MCF 10A (cell line): Measurements from ENCODE around the gene AKAP3. TPM values are rescaled to one million over a fixed set of nuclear protein-coding genes. Genes with fewer than 3 reads are reported as not detected.

Experiments
- BruUV-seq: library from RNA; stranded (reverse); fragments of 400-500 nt; replicated peaks from 2 replicates; lab custom pipeline; 2021; lab: Mats Ljungman, UMichigan
- CTCF ChIA-PET: fragments of 300-600 bp; sonication (Branson Sonifier 250); formaldehyde crosslinking; extraction: SDS; loops from one replicate; lab custom pipeline; 2021; ENCODE audit warnings: antibody characterized with exemption, inconsistent platforms; lab: Yijun Ruan, JAX
- POLR2A ChIA-PET: fragments of 300-600, 350-650 bp; sonication (Branson Sonifier 250); formaldehyde crosslinking; extraction: SDS; loops from one replicate; lab custom pipeline; 2020; ENCODE audit warnings: antibody characterized with exemption, inconsistent platforms; lab: Yijun Ruan, JAX
- DNase-seq: peaks from one replicate; pipeline ENCODE4 v3.0.0-alpha.2; 2018; ENCODE audit not compliant: unreplicated experiment
- H3K27ac Mint-ChIP-seq: one replicate; pipeline ENCODE4 v1.8.0; 2022; ENCODE audit warnings: mild to moderate bottlenecking, low read depth, mixed read lengths; ENCODE audit not compliant: unreplicated experiment
- H3K27me3 Mint-ChIP-seq: one replicate; pipeline ENCODE4 v1.8.0; 2022; ENCODE audit warnings: mixed read lengths; ENCODE audit not compliant: insufficient read depth, unreplicated experiment
- H3K36me3 Mint-ChIP-seq: one replicate; pipeline ENCODE4 v1.8.0; 2022; ENCODE audit warnings: mild to moderate bottlenecking, moderate library complexity, mixed read lengths; ENCODE audit not compliant: insufficient read depth, unreplicated experiment
- H3K4me1 Mint-ChIP-seq: one replicate; pipeline ENCODE4 v1.8.0; 2022; ENCODE audit warnings: mixed read lengths; ENCODE audit not compliant: insufficient read depth, unreplicated experiment
- H3K4me3 Mint-ChIP-seq: one replicate; pipeline ENCODE4 v1.8.0; 2022; ENCODE audit warnings: mild to moderate bottlenecking, moderate library complexity, mixed read lengths; ENCODE audit not compliant: unreplicated experiment
- H3K9me3 Mint-ChIP-seq: one replicate; pipeline ENCODE4 v1.8.0; 2022; ENCODE audit warnings: mixed read lengths; ENCODE audit not compliant: unreplicated experiment
- intact Hi-C: fragments of 100-400 bp; cut with micrococcal nuclease; formaldehyde crosslinking; loops from 2 replicates; pipeline ENCODE4 v1.14.1; 2022
- total RNA-seq: library from RNA; stranded (reverse); gene quantifications from 2 replicates; pipeline ENCODE4 v1.2.3, GENCODE V29; 2022
- TF ChIP-seq, protein P1 (sequence below): fragments of 200-600 bp; IDR thresholded peaks from one replicate; pipeline ENCODE4 v1.8.0; 2022; ENCODE audit warnings: antibody characterized with exemption, mild to moderate bottlenecking; ENCODE audit not compliant: unreplicated experiment

The AKAP3 gene
- total RNA-seq, 1 experiment from 2014 or later: 0.54 TPM

- intact Hi-C loops: no loop called here
- CTCF ChIA-PET: no interaction called here
- POLR2A ChIA-PET: interaction anchor here (0.6 kb wide), 1 partner anchor 10 kb away, joined by 3 read pairs; no protein-coding TSS in a partner anchor
- no peaks in the 10 kb centered on the region for H3K9me3 Mint-ChIP-seq
- H3K27ac Mint-ChIP-seq: no peak overlapping the region
- H3K36me3 Mint-ChIP-seq: no peaks in the 10 kb centered on the region
- no peak overlapping the region for H3K4me3 Mint-ChIP-seq
- TF ChIP-seq, protein P1, sequence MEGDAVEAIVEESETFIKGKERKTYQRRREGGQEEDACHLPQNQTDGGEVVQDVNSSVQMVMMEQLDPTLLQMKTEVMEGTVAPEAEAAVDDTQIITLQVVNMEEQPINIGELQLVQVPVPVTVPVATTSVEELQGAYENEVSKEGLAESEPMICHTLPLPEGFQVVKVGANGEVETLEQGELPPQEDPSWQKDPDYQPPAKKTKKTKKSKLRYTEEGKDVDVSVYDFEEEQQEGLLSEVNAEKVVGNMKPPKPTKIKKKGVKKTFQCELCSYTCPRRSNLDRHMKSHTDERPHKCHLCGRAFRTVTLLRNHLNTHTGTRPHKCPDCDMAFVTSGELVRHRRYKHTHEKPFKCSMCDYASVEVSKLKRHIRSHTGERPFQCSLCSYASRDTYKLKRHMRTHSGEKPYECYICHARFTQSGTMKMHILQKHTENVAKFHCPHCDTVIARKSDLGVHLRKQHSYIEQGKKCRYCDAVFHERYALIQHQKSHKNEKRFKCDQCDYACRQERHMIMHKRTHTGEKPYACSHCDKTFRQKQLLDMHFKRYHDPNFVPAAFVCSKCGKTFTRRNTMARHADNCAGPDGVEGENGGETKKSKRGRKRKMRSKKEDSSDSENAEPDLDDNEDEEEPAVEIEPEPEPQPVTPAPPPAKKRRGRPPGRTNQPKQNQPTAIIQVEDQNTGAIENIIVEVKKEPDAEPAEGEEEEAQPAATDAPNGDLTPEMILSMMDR: no peak
- no peak for DNase-seq
- no peaks in the 10 kb centered on the region for H3K4me1 Mint-ChIP-seq
- no TSS peak for BruUV-seq
- peaks cover 4% of the 10 kb centered on the region for H3K27me3 Mint-ChIP-seq
Observed at GRCh38 chr12:4595881-4596280, 53.0 kb downstream of the AKAP3 start.

- no peak for DNase-seq
- no peaks in the 10 kb centered on the region for H3K27me3 Mint-ChIP-seq
- ChIA-PET CTCF (interaction anchor here (0.5 to 1.8 kb wide), 6 partner anchors 12 to 167 kb away, joined by 3 to 9 read pairs (median 3); no protein-coding TSS in a partner anchor), POLR2A (no interaction called here)
- no TSS peak for BruUV-seq
- H3K4me3 Mint-ChIP-seq: no peak overlapping the region
- no peaks in the 10 kb centered on the region for H3K4me1 Mint-ChIP-seq
- TF ChIP-seq, protein P1: no peak
- no peak overlapping the region for H3K27ac Mint-ChIP-seq
- H3K9me3 Mint-ChIP-seq: no peaks in the 10 kb centered on the region
- intact Hi-C loops: no loop called here
- H3K36me3 Mint-ChIP-seq: no peaks in the 10 kb centered on the region
Observed at GRCh38 chr12:4591180-4591687, 57.6 kb downstream of the AKAP3 start.

DNA sequence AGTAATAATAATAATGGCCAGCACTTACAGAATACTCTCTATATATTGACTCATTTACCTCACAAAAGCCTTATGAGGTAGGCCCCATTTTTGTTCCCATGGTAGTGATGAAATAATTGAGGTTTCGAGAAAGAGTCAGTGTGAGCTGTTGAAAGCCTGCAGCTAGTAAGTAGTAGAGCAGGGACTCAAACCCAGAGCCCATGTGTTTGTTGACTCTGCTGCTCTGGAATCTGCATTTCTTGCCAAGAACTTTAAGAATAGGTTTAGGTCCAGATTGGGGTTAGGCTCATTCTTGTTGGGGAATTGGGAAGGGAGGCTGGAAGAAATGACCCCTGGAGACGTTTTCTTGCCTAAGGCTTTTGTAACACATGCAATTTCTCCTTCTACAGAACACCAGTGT lies 58.9 kb downstream of the AKAP3 start:
- CTCF ChIA-PET: interaction anchor here (0.5 to 1.8 kb wide), 6 partner anchors 11 to 283 kb away, joined by 3 to 8 read pairs (median 4); no protein-coding TSS in a partner anchor
- Mint-ChIP-seq H3K27ac (no peak overlapping the region), H3K9me3 (no peaks in the 10 kb centered on the region), H3K27me3 (no peaks in the 10 kb centered on the region), H3K4me3 (no peak overlapping the region), H3K4me1 (no peaks in the 10 kb centered on the region), H3K36me3 (peaks cover 5% of the 10 kb centered on the region)
- TF ChIP-seq, protein P1: no peak
- intact Hi-C loops: no loop called here
- DNase-seq: no peak
- POLR2A ChIA-PET: no interaction called here
- BruUV-seq: no TSS peak

GRCh38 chr12:4588916-4589315 lies 59.9 kb downstream of the AKAP3 start:
- Mint-ChIP-seq H3K4me3 (no peak overlapping the region), H3K27me3 (no peaks in the 10 kb centered on the region), H3K4me1 (no peaks in the 10 kb centered on the region), H3K9me3 (no peaks in the 10 kb centered on the region), H3K27ac (no peak overlapping the region), H3K36me3 (peaks cover 7% of the 10 kb centered on the region)
- BruUV-seq: no TSS peak
- POLR2A ChIA-PET: no interaction called here
- TF ChIP-seq, protein P1: no peak
- CTCF ChIA-PET: interaction anchor here (1.0 kb wide), 1 partner anchor 15 kb away, joined by 3 read pairs; no protein-coding TSS in a partner anchor
- intact Hi-C loops: no loop called here
- DNase-seq: no peak
